Stimulated activated naive CD4-positive, alpha-beta T cell treated with Interleukin-2 at 50 U/mL for 16 hours (primary cell): Measurements from ENCODE around the gene ADSS1.

ENCODE experiments used
- DNase-seq: peaks from one replicate; lab custom pipeline; 2025; lab: John Stamatoyannopoulos, UW

Gene ADSS1

GRCh38 chr14:104782808-104783139 is 58.7 kb downstream of the ADSS1 start:
- DNase-seq = no peak

GRCh38 chr14:104783484-104784217 is 59.6 kb downstream of the ADSS1 start:
- no peak for DNase-seq

- DNase-seq = no peak
These were observed 60.2 kb downstream of the ADSS1 start for GRCh38 chr14:104784218-104784568.

GRCh38 chr14:104784846-104785707 is 61.0 kb downstream of the ADSS1 start:
- no peak for DNase-seq

- DNase-seq = no peak
These were observed 61.7 kb downstream of the ADSS1 start for GRCh38 chr14:104785708-104786080.

- DNase-seq = no peak
These were observed 62.1 kb downstream of the ADSS1 start for GRCh38 chr14:104786091-104786586.

- no peak for DNase-seq
These were observed 63.0 kb downstream of the ADSS1 start for GRCh38 chr14:104786726-104787675.

- DNase-seq = no peak
These were observed 63.7 kb downstream of the ADSS1 start for GRCh38 chr14:104787736-104788135.

- no peak for DNase-seq
These were observed 64.3 kb downstream of the ADSS1 start for GRCh38 chr14:104788161-104788818.

- no peak for DNase-seq
These were observed 65.0 kb downstream of the ADSS1 start for GRCh38 chr14:104788873-104789663.

- DNase-seq = no peak
These were observed 66.0 kb downstream of the ADSS1 start for GRCh38 chr14:104789752-104790743.

GRCh38 chr14:104791425-104791824 is 67.4 kb downstream of the ADSS1 start:
- DNase-seq = no peak

- no peak for DNase-seq
These were observed 68.3 kb downstream of the ADSS1 start for GRCh38 chr14:104792101-104792884.

- no peak for DNase-seq
These were observed 69.1 kb downstream of the ADSS1 start for GRCh38 chr14:104792945-104793702.

GRCh38 chr14:104793703-104793959 is 69.6 kb downstream of the ADSS1 start:
- no peak for DNase-seq

GRCh38 chr14:104794099-104794498 is 70.1 kb downstream of the ADSS1 start:
- peak; percentile 23 for DNase-seq

GRCh38 chr14:104794631-104794992 is 70.6 kb downstream of the ADSS1 start:
- DNase-seq = no peak

GRCh38 chr14:104794993-104795780 is 71.2 kb downstream of the ADSS1 start, which contains the start of gene AKT1:
TSS of gene AKT1 (minus strand) at chr14:104795748. CDS start at chr14:104792643, 3,105 bp downstream.
- no peak for DNase-seq
